GM18502 (cell line): ENCODE measurements around the gene GABRB2.

Experiments used
- ATAC-seq: cut with Tn5 transposase; IDR thresholded peaks from one replicate; pipeline ENCODE4 v1.9.1; 2021; ENCODE audit warnings: mild to moderate bottlenecking; ENCODE audit not compliant: unreplicated experiment, poor library complexity

The GABRB2 gene

GRCh38 chr5:161481922-161482321 lies 64.6 kb downstream of the GABRB2 start:
- no peak for ATAC-seq

GRCh38 chr5:161471211-161471950 lies 75.1 kb downstream of the GABRB2 start:
- no peak for ATAC-seq

- no peak for ATAC-seq
These were observed 78.8 kb downstream of the GABRB2 start for GRCh38 chr5:161467703-161468102.

- no peak for ATAC-seq
These were observed 85.8 kb downstream of the GABRB2 start for GRCh38 chr5:161460741-161461140.

GRCh38 chr5:161446655-161447054 lies 99.9 kb downstream of the GABRB2 start:
- ATAC-seq = no peak

- ATAC-seq = no peak
These were observed 104.1 kb downstream of the GABRB2 start for GRCh38 chr5:161442471-161442870.

- no peak for ATAC-seq
These were observed 113.7 kb downstream of the GABRB2 start for GRCh38 chr5:161432798-161433197.

GRCh38 chr5:161431963-161432362 lies 114.6 kb downstream of the GABRB2 start:
- ATAC-seq = no peak

GRCh38 chr5:161421067-161421466 lies 125.5 kb downstream of the GABRB2 start:
- no peak for ATAC-seq

- no peak for ATAC-seq
These were observed 126.0 kb downstream of the GABRB2 start for GRCh38 chr5:161420521-161420920.

GRCh38 chr5:161414896-161415295 lies 131.6 kb downstream of the GABRB2 start:
- no peak for ATAC-seq

- no peak for ATAC-seq
These were observed 132.5 kb downstream of the GABRB2 start for GRCh38 chr5:161414037-161414436.

- ATAC-seq = no peak
These were observed 133.7 kb downstream of the GABRB2 start for GRCh38 chr5:161412792-161413191.

GRCh38 chr5:161411156-161411555 lies 135.4 kb downstream of the GABRB2 start:
- no peak for ATAC-seq

GRCh38 chr5:161410640-161411039 lies 135.9 kb downstream of the GABRB2 start:
- ATAC-seq = no peak

GRCh38 chr5:161409471-161409870 lies 137.1 kb downstream of the GABRB2 start:
- no peak for ATAC-seq

- no peak for ATAC-seq
These were observed 139.6 kb downstream of the GABRB2 start for GRCh38 chr5:161406880-161407279.

- no peak for ATAC-seq
These were observed 142.5 kb downstream of the GABRB2 start for GRCh38 chr5:161403996-161404395.

GRCh38 chr5:161403121-161403520 lies 143.4 kb downstream of the GABRB2 start:
- ATAC-seq = no peak

GRCh38 chr5:161400583-161400982 lies 145.9 kb downstream of the GABRB2 start:
- no peak for ATAC-seq

- no peak for ATAC-seq
These were observed 146.4 kb downstream of the GABRB2 start for GRCh38 chr5:161399996-161400562.

GRCh38 chr5:161397448-161397847 lies 149.1 kb downstream of the GABRB2 start:
- no peak for ATAC-seq
